GM12801 (cell line): ENCODE data around the gene SMAD7.

Source experiments
- CTCF ChIP-seq: IDR thresholded peaks from one replicate; pipeline ENCODE4 v1.5.1; 2011; ENCODE audit warnings: control low read depth; ENCODE audit not compliant: insufficient read length; ENCODE audit errors: extremely low read depth

Gene SMAD7

GRCh38 chr18:48951448-48952286, 902 bp upstream of the SMAD7 start:
- TF ChIP-seq CTCF: no peak

GRCh38 chr18:48949606-48950535, 894 bp downstream of the SMAD7 start:
- no peak for TF ChIP-seq CTCF

- TF ChIP-seq CTCF: no peak
Measured at GRCh38 chr18:48949050-48949605, 1.6 kb downstream of the SMAD7 start.

GRCh38 chr18:48948112-48949049, 2.4 kb downstream of the SMAD7 start:
- TF ChIP-seq CTCF: no peak

GRCh38 chr18:48947560-48947959, 3.2 kb downstream of the SMAD7 start:
- TF ChIP-seq CTCF: no peak

- no peak for TF ChIP-seq CTCF
Measured at GRCh38 chr18:48947092-48947491, 3.7 kb downstream of the SMAD7 start.
